ENCODE data around the gene KDM5A.

KDM5A gene

GRCh38 chr12:265096-265495, 124.0 kb downstream of the KDM5A start:
- no peak for TF ChIP-seq CTCF (IDR thresholded peaks at IDR 0.05; ENCODE audit: low read depth, low read length)
- no peak overlapping the region for H3K4me3 ChIP-seq (ENCODE audit: low read depth, low read length)

- no peak overlapping the region for H3K4me3 ChIP-seq (ENCODE audit: low read depth, low read length)
- no peak for TF ChIP-seq CTCF (IDR thresholded peaks at IDR 0.05; ENCODE audit: low read depth, low read length)
Measured at GRCh38 chr12:264269-264668, 124.9 kb downstream of the KDM5A start.

GRCh38 chr12:263574-263973, 125.5 kb downstream of the KDM5A start:
- no peak for TF ChIP-seq CTCF (IDR thresholded peaks at IDR 0.05; ENCODE audit: low read depth, low read length)
- no peak overlapping the region for H3K4me3 ChIP-seq (ENCODE audit: low read depth, low read length)

- no peak within 1 kb of the TSS for H3K4me3 ChIP-seq (ENCODE audit: low read depth, low read length)
- TF ChIP-seq CTCF (IDR thresholded peaks at IDR 0.05; ENCODE audit: low read depth, low read length), result no peak
Measured at GRCh38 chr12:262817-263216, 126.3 kb downstream of the KDM5A start, which contains the start of gene SLC6A13. TSS of gene SLC6A13 (minus strand) at chr12:262836. CDS start at chr12:260052, 2,784 bp downstream.

- no peak for TF ChIP-seq CTCF (IDR thresholded peaks at IDR 0.05; ENCODE audit: low read depth, low read length)
- no peak overlapping the region for H3K4me3 ChIP-seq (ENCODE audit: low read depth, low read length)
Measured at GRCh38 chr12:262113-262512, 127.0 kb downstream of the KDM5A start.

GRCh38 chr12:257521-258321, 131.4 kb downstream of the KDM5A start:
- no peak for TF ChIP-seq CTCF (IDR thresholded peaks at IDR 0.05; ENCODE audit: low read depth, low read length)
- H3K4me3 ChIP-seq (ENCODE audit: low read depth, low read length), result no peak overlapping the region

GRCh38 chr12:256958-257357, 132.2 kb downstream of the KDM5A start:
- no peak for TF ChIP-seq CTCF (IDR thresholded peaks at IDR 0.05; ENCODE audit: low read depth, low read length)
- no peak overlapping the region for H3K4me3 ChIP-seq (ENCODE audit: low read depth, low read length)

Data from WI38 (cell line).